Fibroblast of villous mesenchyme (primary cell): ENCODE measurements around the gene FURIN. TPM values are rescaled to one million over a fixed set of nuclear protein-coding genes. Genes with fewer than 3 reads are reported as not detected.
"Not testable (repeated sequence)": the region's sequence is repeated elsewhere in the genome, so short reads cannot be mapped to it uniquely, and the experiment has no call there.

Source experiments
- DNase-seq: peaks from one replicate; pipeline ENCODE4 v3.0.0-alpha.2; 2010; ENCODE audit warnings: low read depth
- H3K4me3 ChIP-seq: 2 replicates; pipeline ENCODE4 v1.5.1; 2011; ENCODE audit warnings: low read depth, mild to moderate bottlenecking, low read length
- total RNA-seq: library from RNA; depleted of rRNA; stranded (reverse); fragments of >200 nt; gene quantifications from 2 replicates; pipeline ENCODE4 v1.2.3, GENCODE V29; 2012
- TF ChIP-seq, protein P1 (sequence below): IDR thresholded peaks from 2 replicates; pipeline ENCODE4 v1.5.1; 2012; ENCODE audit warnings: low read depth, mild to moderate bottlenecking, low read length; ENCODE audit not compliant: insufficient read depth

FURIN gene
- total RNA-seq, 1 donor: 38.4 TPM

DNA sequence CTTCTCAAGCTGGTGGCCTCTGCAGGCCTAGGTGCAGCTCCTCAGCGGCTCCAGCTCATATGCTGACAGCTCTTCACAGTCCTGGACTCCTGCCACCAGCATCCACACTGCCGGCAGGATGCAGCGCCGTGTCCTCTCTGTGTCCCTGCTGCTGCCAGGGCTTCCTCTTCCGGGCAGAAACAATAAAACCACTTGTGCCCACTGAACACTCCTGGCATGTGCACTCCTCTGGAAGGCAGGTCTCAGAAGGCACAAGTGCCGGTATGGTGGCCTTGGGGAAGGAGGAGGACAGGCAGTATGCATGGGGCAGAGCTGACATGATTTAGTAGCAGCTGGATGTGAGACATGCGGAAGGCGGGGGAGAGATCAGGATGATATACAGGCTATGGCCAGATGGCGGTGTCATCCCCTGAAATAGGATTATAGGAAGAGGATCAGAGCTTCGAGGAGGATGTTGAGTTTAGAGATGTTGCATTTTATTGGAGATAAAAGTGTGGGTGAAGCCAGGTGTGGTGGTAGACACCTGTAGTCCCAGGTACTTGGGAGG, 27.3 kb downstream of the FURIN start:
- no peak overlapping the region for H3K4me3 ChIP-seq
- DNase-seq: no peak
- TF ChIP-seq, protein P1, sequence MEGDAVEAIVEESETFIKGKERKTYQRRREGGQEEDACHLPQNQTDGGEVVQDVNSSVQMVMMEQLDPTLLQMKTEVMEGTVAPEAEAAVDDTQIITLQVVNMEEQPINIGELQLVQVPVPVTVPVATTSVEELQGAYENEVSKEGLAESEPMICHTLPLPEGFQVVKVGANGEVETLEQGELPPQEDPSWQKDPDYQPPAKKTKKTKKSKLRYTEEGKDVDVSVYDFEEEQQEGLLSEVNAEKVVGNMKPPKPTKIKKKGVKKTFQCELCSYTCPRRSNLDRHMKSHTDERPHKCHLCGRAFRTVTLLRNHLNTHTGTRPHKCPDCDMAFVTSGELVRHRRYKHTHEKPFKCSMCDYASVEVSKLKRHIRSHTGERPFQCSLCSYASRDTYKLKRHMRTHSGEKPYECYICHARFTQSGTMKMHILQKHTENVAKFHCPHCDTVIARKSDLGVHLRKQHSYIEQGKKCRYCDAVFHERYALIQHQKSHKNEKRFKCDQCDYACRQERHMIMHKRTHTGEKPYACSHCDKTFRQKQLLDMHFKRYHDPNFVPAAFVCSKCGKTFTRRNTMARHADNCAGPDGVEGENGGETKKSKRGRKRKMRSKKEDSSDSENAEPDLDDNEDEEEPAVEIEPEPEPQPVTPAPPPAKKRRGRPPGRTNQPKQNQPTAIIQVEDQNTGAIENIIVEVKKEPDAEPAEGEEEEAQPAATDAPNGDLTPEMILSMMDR: no peak

DNA sequence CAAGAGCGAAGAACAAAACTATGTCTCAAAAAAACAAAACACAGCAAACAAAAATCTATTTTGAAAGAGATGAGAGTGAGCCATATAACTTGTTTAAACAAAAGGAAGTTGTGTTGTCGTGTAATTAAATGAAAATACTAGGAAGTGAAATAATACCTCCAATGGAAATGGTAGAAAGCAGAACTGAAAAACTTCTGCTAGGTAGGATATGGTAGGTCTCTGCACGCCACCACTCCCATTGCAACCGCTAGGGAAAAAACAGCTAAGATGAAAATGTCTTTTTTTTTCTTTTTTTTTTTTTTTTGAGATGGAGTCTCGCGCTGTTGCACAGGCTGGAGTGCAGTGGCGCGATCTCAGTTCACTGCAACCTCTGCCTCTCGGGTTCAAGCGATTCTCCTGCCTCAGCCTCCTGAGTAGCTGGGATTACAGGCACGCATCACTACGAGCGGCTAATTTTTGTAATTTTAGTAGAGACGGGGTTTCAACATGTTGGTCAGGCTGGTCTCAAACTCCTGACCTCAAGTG, 28.8 kb downstream of the FURIN start:
- not testable (repeated sequence) for DNase-seq, H3K4me3 ChIP-seq

GRCh38 chr15:90901175-90902039, 33.0 kb downstream of the FURIN start:
- peak overlapping the region; percentile 73 for H3K4me3 ChIP-seq
- TF ChIP-seq, protein P1: no peak
- no peak for DNase-seq

DNA sequence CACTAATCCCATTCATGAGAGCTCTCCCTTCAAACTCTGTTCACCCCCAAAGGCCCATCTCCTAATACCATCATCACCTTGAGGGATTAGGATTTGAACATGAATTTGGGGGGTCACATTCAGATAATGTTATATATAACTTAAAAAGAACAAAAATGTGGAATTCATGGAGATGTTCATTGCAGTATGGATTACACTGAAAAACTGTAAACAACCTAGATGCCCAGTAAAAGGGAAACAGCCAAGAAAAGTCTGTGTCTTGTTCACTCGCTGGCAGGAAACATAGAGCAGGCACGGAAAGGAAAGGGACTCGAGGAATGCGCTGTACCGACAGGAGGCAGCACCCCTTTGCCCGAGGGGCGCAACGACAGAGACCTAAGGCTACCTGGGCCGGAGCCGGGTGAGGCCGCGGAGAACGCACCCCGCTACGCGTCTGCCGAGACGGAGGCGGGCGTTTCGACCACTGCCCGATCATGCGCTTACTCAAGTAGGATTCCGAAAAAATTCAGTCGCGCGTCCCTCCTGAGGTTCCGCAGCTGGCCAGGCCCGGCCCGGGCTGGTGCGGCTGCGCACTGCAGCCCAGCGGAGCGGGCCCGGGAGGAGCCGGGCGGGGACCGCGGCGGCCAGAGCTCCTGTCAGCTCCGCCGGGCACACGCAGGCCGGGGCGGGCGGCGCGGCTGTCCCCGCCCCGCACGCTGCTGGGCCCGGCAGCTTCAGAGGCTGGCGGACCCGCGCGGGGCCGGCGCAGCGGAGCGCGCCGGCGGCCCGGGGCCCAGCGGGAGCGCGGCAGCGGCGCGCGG, 33.9 kb downstream of the FURIN start:
- TF ChIP-seq, protein P1: peak; percentile 73
- peak overlapping the region; percentile 83 for H3K4me3 ChIP-seq
- peak; percentile 85 for DNase-seq

DNA sequence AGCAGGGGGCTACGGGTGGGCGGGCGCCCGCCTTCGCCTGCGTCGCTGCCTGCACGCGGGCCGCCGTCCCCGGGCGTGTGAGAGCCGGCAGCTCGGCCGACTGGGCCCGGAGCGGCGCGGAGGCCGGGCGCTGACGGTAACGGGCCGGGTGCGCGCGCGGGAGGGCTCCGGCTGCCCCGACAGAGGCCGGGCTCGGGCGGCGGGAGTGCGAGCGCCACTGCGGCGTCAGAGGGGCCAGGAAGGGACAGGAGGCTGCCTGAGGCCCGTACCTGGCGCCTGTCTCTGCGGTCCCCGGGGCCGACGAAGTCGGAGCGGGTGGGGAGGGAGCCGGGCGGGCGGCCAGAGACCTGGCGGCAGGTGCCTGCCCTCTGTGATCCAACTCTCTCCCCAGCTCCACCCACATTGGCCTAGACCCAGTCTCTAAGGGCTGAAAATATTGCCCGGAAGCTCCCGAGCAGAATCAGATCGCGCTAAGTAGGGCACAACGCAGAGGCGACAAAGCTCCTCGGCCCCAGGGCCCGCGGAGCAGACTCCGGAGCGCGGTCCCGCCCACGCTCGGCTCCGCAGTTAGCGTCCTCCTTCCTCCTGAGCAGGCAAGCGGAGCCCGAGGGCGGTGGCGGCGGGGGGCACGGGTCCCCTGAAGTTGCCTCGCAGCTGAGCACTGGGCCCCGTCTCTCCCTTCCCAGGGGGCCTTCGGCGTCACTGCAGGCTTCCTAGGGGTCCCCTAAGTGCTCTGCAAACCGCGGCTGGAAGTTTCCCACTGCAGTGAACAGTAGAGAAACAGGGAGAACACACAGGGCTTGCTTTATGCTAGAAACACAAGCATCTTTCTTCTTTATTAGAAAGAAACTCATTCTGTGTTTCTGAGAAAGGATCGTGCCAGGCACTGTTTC, 34.7 kb downstream of the FURIN start, which contains the start of gene MAN2A2:
Gene MAN2A2 (plus strand): TSS at position 463 of the 893 bp plus-strand sequence. CDS start 906 bp downstream, outside the sequence.
- TF ChIP-seq, protein P1: no peak
- DNase-seq: peak; percentile 46
- peak within 1 kb of the TSS; percentile 83 for H3K4me3 ChIP-seq

GRCh38 chr15:90903733-90904536, 35.5 kb downstream of the FURIN start:
- peak overlapping the region; percentile 83 for H3K4me3 ChIP-seq
- DNase-seq: no peak
- TF ChIP-seq, protein P1: no peak
